Eye (tissue), 1 donor: ENCODE results near the gene C16orf74.

Experiments
- DNase-seq: peaks from one replicate; pipeline ENCODE4 v3.0.0-alpha.2; 2015

The C16orf74 gene

DNA sequence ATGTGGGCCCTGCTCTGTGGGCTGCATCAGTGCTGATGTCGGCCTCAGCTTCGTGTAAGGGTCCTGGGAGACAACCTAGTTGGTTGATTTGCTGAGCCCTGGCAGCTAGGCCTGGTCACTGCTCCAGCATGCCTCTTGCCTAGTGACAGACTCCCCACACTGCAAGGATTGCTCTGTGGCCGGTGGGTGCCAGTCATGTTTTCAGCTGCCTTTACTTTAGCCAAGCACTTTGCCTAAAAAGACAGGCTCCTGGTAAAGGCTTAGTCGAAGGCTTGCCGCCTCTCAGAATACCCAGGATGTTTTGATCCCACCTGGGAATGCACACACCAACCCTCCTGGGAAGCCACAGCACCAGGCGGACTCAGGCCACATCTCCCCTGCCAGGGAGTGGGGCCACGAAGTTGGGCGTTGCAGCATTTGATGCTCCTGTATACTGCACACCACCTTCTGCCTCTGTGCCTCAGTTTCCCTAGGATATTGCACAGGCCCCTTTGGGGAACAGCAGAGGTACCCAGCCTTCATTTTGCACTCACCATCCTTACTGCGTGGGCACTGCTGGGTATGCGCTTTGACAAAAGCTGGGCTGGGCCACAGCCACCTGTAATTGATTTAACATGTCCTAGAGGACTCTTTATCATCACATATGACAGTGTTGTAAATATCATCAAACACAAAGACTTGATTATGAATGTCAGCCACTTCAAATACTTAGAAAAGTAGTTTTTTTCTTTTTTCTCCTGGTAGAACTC, 82.0 kb downstream of the C16orf74 start:
- no peak for DNase-seq

DNA sequence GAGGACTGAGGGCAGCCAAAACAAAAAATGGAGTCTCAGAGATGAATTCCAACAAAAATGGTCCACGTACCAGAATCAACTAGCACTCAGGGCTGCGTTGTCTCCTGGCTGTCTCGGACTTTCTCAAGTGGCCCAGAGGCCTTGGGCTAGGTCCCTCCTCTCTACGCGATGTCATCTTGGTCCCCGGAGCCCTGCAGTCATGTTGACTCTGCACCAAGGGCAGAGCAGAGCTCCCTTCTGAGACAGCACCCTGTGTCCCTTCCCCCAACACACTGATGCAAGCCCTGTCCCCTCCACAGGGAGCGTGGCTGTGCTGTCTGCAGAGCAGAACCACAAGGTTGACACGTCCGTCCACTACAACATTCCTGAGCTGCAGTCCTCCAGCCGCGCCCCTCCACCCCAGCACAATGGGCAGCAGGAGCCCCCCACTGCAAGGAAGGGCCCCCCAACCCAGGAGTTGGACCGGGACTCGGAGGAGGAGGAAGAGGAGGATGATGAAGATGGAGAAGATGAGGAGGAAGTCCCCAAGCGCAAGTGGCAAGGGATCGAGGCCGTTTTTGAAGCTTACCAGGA, 83.0 kb downstream of the C16orf74 start:
- DNase-seq: no peak

DNA sequence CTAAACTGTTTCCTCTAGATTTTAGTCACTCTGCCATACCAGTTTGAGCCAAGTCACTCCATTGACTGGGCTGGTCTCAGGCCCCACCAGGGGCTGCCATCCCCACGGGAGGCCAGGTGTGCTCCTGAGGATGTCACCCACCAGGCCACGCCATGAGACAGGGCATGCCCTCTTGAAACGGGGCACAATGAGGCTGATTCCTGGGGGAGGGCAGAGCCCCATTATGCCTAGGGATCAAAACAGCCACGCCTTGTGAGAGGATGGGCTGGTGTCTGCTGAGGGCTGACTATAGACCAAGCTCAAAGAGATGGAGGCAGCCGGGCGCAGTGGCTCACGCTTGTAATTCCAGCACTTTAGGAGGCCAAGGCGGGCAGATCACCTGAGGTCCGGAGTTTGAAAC, 83.6 kb downstream of the C16orf74 start:
- DNase-seq: no peak

DNA sequence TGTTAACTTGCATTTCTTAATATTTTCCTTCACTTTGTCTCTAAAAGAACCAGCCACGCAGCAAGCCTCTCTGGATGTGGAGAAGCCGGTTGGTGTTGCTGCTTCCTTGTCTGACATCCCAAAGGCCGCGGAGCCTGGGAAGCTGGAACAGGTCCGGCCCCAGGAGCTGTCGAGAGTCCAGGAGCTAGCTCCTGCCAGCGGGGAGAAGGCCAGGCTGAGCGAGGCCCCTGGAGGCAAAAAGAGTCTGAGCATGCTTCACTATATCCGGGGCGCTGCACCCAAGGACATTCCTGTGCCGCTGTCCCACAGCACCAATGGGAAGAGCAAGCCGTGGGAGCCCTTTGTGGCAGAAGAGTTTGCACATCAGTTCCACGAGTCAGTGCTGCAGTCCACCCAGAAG, 85.0 kb downstream of the C16orf74 start:
- no peak for DNase-seq

DNA sequence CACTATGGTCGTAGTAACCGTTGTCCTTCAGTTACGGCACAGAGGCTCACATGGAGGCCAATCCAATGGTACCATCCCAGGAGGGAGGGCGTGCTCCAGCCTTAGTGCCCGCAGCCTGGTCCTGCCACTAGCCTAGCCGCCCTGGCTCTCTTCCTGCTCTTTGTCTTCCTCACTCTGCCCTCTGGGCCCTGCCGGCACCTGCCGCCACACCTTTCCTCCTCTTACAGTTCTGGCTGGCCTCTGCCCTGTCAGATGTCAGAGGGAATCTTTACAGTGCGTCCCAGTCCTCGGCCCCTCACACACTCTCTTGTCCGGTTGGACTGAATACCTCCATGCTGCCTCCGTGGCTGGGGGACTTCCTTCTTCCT, 85.5 kb downstream of the C16orf74 start:
- DNase-seq: no peak

DNA sequence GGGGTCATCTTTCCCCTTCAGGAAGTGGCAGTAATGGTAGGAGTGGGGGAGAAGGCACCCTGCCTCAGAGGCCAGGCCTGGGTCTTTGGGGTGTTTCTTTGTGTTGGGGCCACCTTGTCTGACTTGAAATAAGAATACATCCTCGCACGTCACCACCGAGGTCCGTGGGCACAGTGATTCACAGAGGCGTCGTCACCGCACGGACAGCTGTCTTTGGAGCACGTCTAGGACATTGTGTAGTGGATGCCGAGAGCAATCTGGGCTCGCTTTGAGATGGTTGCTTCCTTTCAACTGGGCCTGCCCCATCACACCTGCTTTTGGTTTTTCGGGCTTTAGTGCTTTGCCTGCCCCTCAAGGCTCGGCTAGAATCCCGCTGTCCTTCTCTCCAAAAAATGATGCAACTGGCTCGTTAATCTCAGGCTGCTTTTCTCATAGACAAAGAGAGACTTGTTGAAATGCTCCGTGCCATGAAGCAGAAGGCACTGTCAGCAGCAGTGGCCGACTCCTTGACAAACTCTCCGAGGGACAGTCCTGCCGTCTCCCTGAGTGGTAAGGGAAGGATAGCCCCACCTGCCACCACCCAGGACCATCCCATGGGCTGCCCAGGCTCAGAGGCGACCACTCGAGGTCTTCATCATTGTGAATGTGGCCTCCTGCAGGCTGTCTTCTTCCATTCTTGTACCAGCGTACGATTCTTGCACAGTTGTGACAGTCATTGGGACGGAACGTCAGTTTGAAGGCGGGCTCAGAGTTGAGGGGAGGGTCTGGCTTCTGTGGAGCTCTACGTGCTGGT, 86.1 kb downstream of the C16orf74 start:
- DNase-seq: no peak

DNA sequence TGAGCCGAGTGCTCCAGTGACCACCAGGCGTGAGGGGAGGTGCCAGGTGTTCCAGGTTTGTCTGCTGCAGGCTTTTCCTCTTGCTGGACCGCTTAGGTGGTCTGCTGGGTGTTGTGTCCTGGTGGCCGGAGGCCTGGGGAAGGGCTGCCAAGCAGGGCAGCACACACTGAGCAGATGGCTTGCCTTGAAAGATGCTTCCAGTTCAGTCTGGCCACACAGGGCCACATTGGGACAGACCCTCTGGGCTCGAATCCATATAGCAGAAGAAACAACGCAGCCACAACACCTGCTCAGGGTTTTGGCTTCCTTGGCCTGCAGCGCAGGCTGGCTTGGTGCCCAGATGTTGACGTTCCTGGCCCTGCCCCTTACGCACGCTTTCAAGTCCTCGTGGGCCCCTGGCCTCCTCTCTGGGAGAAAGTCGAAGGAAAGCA, 87.0 kb downstream of the C16orf74 start:
- no peak for DNase-seq

DNA sequence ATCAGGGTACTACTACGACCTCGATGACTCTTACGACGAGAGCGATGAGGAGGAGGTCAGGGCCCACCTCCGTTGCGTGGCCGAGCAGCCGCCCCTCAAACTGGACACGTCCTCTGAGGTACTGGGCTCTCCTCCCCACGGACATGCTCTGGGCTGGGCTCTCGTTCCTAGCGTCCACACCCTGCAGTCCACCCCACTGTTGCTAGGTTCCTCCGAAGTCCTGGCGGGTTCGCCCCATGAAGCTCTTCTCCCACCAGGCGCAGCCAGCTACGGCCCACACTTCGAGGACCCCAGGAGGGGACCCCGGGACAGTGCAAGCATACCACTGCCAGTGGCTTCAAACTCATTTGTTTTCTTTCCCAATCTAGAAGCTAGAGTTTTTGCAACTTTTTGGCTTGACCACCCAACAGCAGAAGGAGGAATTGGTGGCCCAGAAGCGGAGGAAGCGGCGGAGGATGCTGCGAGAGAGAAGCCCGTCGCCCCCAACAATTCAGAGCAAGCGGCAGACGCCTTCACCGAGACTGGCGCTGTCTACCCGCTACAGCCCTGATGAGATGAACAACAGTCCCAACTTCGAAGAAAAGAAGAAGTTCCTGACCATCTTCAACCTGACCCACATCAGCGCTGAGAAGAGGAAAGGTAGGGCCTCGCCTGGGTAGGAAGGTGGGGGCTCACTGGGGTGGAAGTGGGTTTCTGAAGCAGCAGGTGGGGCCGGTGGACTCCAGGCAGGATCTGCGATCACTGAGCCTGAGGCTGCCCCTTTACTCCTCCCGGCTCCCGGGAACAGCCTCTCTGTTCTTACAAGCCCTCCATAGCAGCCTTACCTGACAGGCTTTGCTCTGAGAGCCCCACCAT, 87.7 kb downstream of the C16orf74 start:
- DNase-seq: no peak

DNA sequence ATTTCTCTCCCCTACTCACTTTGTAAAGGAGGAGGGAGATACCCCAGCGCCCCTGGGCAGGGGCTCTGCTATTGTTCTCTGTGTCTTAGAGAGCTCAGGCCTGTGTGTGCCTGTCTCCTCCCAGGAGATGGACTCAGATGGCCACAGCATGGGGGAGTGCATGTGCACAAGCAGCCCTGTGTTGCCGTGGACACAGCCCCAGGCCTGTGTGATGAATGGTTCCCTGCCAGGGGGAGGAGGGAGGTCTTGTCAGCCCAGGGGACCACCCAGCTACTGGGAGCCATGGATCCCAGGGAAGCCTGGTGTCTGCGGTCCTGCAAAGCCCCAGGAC, 88.4 kb downstream of the C16orf74 start:
- peak; percentile 94 for DNase-seq

DNA sequence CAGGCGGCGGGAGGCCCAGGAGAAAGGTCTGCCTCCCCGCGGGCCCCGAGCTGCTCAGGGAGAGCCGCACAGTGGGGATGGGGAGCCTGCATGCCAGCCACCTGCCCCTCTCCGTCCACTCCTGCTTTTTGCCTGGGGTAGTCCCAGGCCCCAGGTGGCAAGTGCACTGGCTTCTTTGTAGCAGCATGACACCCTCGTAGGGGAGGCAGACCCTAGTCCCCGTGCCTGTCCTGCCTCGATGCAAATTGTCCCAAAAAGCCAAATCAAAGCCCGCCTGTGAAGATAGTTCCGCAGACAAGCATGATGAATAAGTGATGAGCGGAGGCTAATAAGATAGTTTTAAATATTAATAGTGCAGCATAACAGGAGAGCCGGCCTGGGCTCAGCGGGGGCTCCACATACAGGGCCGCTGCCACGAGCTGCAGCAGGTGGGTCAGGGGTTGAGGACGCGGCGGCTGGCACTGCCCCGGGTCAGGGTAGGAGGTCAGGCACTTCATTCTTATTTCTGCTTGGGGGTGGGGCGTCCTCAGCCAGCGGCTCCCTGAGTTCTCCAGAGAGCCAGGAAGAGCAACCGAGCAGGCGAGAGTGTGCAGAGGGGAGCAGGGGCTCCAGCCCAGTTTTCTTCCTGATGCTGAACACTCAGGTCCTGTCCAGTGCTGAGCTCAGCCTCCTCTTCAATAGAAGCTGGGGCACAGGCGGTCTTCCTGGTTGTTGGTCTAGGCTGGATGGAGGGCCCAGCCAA, 89.0 kb downstream of the C16orf74 start:
- DNase-seq: no peak

DNA sequence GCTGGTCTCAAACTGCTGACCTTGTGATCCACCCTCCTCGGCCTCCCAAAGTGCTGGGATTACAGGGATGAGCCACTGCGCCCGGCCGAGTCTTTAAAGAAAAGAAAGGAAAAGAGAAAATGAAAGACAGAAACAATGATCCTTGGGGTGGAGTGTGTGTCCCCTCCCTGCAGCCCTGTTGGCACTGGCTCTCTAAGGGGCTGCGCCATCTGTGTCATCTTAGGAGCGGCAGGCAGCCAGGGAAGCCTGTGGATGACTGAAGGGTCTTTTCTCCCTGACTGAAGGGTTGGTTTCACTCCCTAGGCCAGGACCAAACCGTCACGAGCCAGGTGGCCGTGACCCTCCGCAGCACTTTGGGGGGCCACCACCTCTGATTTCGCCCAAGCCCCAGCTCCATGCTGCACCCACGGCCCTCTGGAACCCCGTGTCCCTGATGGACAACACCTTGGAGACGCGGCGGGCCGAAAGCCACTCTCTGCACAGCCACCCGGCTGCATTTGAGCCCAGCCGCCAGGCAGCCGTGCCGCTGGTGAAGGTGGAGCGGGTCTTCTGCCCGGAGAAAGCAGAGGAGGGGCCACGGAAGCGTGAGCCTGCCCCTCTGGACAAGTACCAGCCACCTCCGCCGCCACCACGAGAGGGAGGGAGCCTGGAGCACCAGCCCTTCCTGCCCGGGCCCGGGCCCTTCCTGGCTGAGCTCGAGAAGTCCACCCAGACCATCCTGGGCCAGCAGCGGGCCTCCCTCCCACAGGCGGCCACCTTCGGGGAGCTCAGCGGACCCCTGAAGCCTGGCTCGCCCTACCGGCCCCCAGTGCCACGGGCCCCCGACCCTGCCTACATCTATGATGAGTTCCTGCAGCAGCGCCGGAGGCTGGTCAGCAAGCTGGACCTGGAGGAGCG, 89.8 kb downstream of the C16orf74 start:
- DNase-seq: no peak

DNA sequence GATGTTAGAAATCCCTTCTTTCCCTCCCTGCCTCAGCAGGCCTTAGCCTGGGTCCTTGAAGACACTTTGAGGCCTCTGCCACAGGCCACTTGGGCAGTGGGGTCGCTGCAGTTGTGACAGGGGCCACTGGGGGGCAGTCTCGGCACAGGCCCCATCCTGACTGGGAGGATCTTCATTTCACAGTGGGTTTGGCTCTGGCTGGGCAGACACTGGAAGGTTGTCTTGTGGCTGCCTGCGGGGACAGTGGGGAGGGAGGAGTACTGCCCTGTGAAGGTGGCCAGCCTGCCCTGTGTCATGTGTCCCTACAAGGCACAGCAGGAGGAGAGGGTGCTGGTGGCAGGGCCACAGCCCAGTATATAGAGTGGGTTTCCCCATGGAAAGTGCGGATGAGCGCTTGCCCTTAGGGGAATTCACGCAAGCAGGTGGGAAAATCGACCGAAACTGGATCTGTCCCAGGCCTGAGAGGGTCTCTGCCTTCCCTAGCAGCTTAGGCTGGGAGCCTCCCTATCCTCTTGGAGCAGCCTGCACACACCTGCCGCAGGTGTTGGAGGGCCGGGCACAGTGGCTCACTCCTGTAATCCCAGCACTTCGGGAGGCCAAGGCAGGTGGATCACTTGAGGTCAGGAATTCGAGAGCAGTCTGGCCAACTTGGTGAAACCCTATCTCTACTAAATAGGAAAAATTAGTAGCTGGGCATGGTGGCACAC, 90.9 kb downstream of the C16orf74 start:
- peak; percentile 89 for DNase-seq

DNA sequence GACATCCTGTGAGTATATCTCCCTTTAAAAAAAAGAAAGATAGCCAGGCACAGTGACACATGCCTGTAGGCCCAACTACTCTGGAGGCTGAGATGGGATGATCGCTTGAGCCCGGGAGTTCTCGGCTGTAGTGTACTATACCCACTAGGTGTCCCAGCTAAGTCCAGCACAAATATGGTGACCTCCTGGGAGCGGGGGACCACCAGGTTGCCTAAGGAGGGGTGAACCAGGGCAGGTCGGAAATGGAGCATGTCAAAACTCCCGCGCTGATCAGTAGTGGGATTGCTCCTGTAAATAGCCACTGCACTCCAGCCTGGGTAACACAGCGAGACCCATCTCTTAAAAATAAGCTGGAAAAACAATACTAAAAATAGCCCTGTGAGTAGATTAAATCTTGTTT, 91.6 kb downstream of the C16orf74 start:
- DNase-seq: no peak

DNA sequence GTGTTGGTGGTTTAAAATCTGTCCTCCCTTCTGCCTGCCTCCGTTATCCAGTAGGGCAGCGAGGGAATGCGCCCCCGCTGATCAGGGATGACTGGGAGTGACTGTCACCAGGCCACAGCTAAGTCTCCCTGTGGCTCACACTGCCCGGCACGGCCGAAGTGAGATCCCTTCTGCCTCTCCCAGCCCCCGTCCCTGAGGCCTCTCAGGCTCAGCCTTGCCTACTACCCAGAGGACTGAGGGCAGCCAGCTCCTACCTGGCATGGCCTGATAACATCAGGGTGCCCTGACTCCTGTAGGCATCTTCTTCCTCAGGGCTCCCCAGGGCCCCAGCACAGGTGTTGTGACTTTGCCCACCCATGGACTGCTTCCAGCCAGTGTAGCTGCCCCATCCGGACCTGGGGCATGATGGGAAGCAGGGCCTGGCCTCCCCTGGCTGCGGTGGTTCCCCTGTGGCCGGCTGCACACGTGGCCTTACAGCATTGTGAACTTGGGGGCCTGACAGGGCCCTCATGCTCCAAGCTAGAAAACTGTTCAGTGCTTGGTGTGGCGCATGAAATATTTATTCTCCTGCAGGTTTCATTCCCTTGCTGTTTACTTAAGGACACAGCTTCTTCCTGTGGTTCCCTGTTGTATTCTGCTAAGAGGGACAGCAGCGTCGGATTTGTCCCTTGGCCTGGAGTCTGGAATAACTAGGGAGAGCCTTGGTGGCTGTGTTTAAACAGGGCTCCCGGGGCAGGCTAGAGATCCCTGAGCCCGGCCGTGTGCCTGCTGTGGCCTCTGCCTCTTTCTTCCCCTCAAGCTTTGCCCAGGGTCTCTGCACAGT, 92.2 kb downstream of the C16orf74 start:
- DNase-seq: no peak

DNA sequence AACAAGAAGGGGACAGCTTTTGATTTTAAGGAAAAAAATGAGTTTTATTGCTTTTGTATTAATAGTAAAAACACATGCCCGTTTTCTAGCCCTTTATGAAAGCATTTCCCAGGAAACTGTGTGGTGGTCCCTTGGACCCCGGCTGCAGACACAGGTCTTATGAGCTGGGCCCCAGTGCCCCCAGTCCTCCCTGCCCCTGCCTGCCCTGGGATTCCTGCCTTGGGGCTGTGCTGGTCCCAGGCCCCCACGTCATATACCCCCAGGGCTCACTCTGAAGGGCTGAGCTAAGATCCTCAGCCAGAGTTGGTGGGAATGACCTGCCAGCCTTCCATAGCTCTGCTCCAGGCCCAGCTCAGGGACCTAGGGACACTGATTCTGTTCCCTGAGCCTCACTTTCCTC, 92.9 kb downstream of the C16orf74 start:
- DNase-seq: no peak
